K562 (cell line): Measurements from ENCODE around the gene FYTTD1. TPM values are rescaled to one million over a fixed set of nuclear protein-coding genes. Genes with fewer than 3 reads are reported as not detected.

ENCODE experiments used
- AFF4 ChIP-seq: sonication (generic); formaldehyde crosslinking; IDR thresholded peaks from 2 replicates; pipeline ENCODE4 v1.8.0; 2023; ENCODE audit warnings: mild to moderate bottlenecking, missing genetic modification reagents
- ATF4 ChIP-seq: fragments of 450-650 bp; formaldehyde crosslinking; IDR thresholded peaks from 2 replicates; pipeline ENCODE4 v1.4.0; 2022; ENCODE audit warnings: mild to moderate bottlenecking, moderate library complexity
- CLOCK ChIP-seq: fragments of 250-450 bp; sonication (Bioruptor Pico); IDR thresholded peaks from 2 replicates; pipeline ENCODE4 v1.4.0; 2020; ENCODE audit warnings: mild to moderate bottlenecking, moderate library complexity, borderline replicate concordance
- DPF2 ChIP-seq: fragments of 450-650 bp; IDR thresholded peaks from 2 replicates; pipeline ENCODE4 v1.6.1; 2016
- GTF2E2 ChIP-seq: fragments of 200-800 bp; sonication (Bioruptor generic); IDR thresholded peaks from 2 replicates; pipeline ENCODE4 v1.6.1; 2016; ENCODE audit warnings: missing genetic modification characterization, missing compliant biosample characterization
- KDM4B ChIP-seq, 2 experiments: fragments of 450-650 bp in 1 of 2; sonication (generic) in 1 of 2; IDR thresholded peaks; 2 replicates each; pipeline ENCODE4 v1.6.1; 2016 to 2017; ENCODE audit warnings: borderline replicate concordance in 2 of 2, antibody characterized with exemption in 1 of 2, low read depth in 1 of 2, mild to moderate bottlenecking in 1 of 2
- MED1 ChIP-seq: sonication (generic); formaldehyde crosslinking; IDR thresholded peaks from 2 replicates; pipeline ENCODE4 v1.8.1; 2023; ENCODE audit warnings: missing genetic modification reagents, borderline replicate concordance
- MYNN ChIP-seq, 2 experiments: sonication (generic); formaldehyde crosslinking in 1 of 2; IDR thresholded peaks; 2 replicates each; pipeline versions ENCODE4 v1.5.0 to v1.6.1; 2016 to 2020; ENCODE audit warnings: antibody characterized with exemption in 1 of 2, missing genetic modification reagents in 1 of 2
- NBN ChIP-seq: fragments of 450-650 bp; IDR thresholded peaks from 2 replicates; pipeline ENCODE4 v1.6.1; 2016; ENCODE audit warnings: low read depth, mild to moderate bottlenecking
- NFE2L1 ChIP-seq: fragments of 450-650 bp; IDR thresholded peaks from 2 replicates; pipeline ENCODE4 v1.6.1; 2016; ENCODE audit warnings: missing genetic modification characterization, low read depth, mild to moderate bottlenecking, missing compliant biosample characterization, moderate library complexity, borderline replicate concordance
- NR2C2 ChIP-seq, 2 experiments: fragments of 200-800 bp in 1 of 2; sonication (Bioruptor generic) in 1 of 2; sonication (generic) in 1 of 2; formaldehyde crosslinking in 1 of 2; IDR thresholded peaks; 2 replicates each; pipeline versions ENCODE4 v1.6.1 to v1.8.0; 2016 to 2022; ENCODE audit warnings: mild to moderate bottlenecking in 1 of 2, missing compliant biosample characterization in 1 of 2, missing genetic modification characterization in 1 of 2, missing genetic modification reagents in 1 of 2
- XRCC5 ChIP-seq: fragments of 200-400 bp; formaldehyde crosslinking; IDR thresholded peaks from 2 replicates; pipeline ENCODE4 v1.6.1; 2017; ENCODE audit warnings: low read depth, mild to moderate bottlenecking, low read length
- ZKSCAN3 ChIP-seq: fragments of 250-450 bp; sonication (Bioruptor Pico); IDR thresholded peaks from 2 replicates; pipeline ENCODE4 v1.4.0; 2020
- ZNF324 ChIP-seq: fragments of 250-450 bp; sonication (Bioruptor Pico); IDR thresholded peaks from 2 replicates; pipeline ENCODE4 v1.4.0; 2020; ENCODE audit warnings: mild to moderate bottlenecking
- ZNF354B ChIP-seq: fragments of 250-450 bp; sonication (Bioruptor Pico); IDR thresholded peaks from 2 replicates; pipeline ENCODE4 v1.4.0; 2020
- ZNF444 ChIP-seq: fragments of 250-450 bp; sonication (Bioruptor Pico); IDR thresholded peaks from 2 replicates; pipeline ENCODE4 v1.4.0; 2020; ENCODE audit warnings: mild to moderate bottlenecking, moderate library complexity
- ZNF561 ChIP-seq: fragments of 450-650 bp; formaldehyde crosslinking; conservative IDR thresholded peaks from 2 replicates; pipeline ENCODE4 v1.4.0; 2020; ENCODE audit warnings: mild to moderate bottlenecking, moderate library complexity
- ZZZ3 ChIP-seq: fragments of 450-650 bp; IDR thresholded peaks from 2 replicates; pipeline ENCODE4 v1.6.1; 2016; ENCODE audit warnings: antibody characterized with exemption, mild to moderate bottlenecking, moderate library complexity
- polyA plus RNA-seq, 8 experiments: library from polyadenylated mRNA; depleted of rRNA in 4 of 8; stranded (reverse) in 5 of 8; unstranded in 3 of 8; fragments of >200 nt; fragmentation: Nextera tagmentation in 2 of 8; fragmentation: Illumina TruSeq in 1 of 8; extraction: Ambion mirVana in 2 of 8; extraction: Trizol in 1 of 8; gene quantifications; 2 replicates each; pipeline versions ENCODE4 v1.2.1 to v1.2.3, GENCODE V29; 2011 to 2014; ENCODE audit warnings: inconsistent platforms in 1 of 8, missing spikeins in 1 of 8
- total RNA-seq, 7 experiments: library from RNA; depleted of rRNA in 6 of 7; stranded (reverse); fragments of >200 nt in 6 of 7; fragmentation: Illumina TruSeq in 2 of 7; extraction: Trizol in 2 of 7; gene quantifications; 2 replicates each; pipeline versions ENCODE4 v1.2.1 to v1.2.3, GENCODE V29; 2011 to 2021; ENCODE audit warnings: low replicate concordance in 1 of 7
- TF ChIP-seq, protein P1 (sequence below): fragments of 450-650 bp; IDR thresholded peaks from 2 replicates; pipeline ENCODE4 v1.6.1; 2016
- TF ChIP-seq, protein P2 (sequence below): sonication (generic); formaldehyde crosslinking; IDR thresholded peaks from 2 replicates; pipeline ENCODE4 v1.8.1; 2023; ENCODE audit warnings: mild to moderate bottlenecking, missing genetic modification reagents

The FYTTD1 gene
- total and polyA plus RNA-seq, 9 of the 15 experiments (the other 6 are each of a cell fraction or from before 2014, with no cell fraction given) = 35.7 to 106 (median 76.3) TPM

DNA sequence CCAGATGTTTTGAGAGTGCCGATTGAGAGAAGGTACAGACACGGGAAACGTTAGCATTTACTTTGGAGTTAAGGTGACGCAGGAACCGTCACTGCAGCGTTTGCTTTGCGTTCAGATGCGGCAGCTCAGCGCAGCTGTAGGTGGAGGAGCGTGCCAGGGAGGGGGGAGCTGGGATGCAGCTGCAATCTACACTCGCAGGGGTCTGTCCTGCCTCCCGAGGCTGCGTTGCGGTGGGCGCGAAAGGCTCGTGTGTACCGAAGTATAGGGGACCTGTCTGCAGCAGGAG, 425 bp upstream of the FYTTD1 start (continued):
- no peak for TF ChIP-seq ATF4 (CRISPR knock-in tag)
- no peak for TF ChIP-seq DPF2
- TF ChIP-seq ZNF444 (CRISPR knock-in tag) = no peak
- TF ChIP-seq, protein P1, sequence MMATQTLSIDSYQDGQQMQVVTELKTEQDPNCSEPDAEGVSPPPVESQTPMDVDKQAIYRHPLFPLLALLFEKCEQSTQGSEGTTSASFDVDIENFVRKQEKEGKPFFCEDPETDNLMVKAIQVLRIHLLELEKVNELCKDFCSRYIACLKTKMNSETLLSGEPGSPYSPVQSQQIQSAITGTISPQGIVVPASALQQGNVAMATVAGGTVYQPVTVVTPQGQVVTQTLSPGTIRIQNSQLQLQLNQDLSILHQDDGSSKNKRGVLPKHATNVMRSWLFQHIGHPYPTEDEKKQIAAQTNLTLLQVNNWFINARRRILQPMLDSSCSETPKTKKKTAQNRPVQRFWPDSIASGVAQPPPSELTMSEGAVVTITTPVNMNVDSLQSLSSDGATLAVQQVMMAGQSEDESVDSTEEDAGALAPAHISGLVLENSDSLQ = no peak
- TF ChIP-seq NFE2L1 (tag) = no peak
- no peak for TF ChIP-seq AFF4 (CRISPR knock-in tag)
- TF ChIP-seq ZKSCAN3 (CRISPR knock-in tag) = no peak
- TF ChIP-seq XRCC5 = 0 out of 2 replicates have a peak, but pooled peaks have one; percentile 40
- no peak for TF ChIP-seq ZNF324 (CRISPR knock-in tag)
- TF ChIP-seq ZNF561 (CRISPR knock-in tag) = no peak
- TF ChIP-seq GTF2E2 (tag) = no peak
- no peak for TF ChIP-seq CLOCK (CRISPR knock-in tag)
- no peak for TF ChIP-seq ZNF354B (CRISPR knock-in tag)
- TF ChIP-seq ZZZ3 = no peak
- TF ChIP-seq MYNN (IDR thresholded peaks at IDR 0.05) = no peak
- TF ChIP-seq MYNN (CRISPR knock-in tag; IDR thresholded peaks at IDR 0.05) = no peak
- TF ChIP-seq KDM4B (IDR thresholded peaks at IDR 0.05; ENCODE audit: borderline replicate concordance in 2 of 2, low read depth in 1 of 2) = 0 out of 4 replicates have a peak, but pooled peaks of 1 of the 2 experiments have one; percentile 35
- peak; percentile 47; the same call in 1 of the 2 replicates for TF ChIP-seq NR2C2 (CRISPR knock-in tag; IDR thresholded peaks at IDR 0.05)
- no peak for TF ChIP-seq NR2C2 (tag; IDR thresholded peaks at IDR 0.05)
- TF ChIP-seq, protein P2, sequence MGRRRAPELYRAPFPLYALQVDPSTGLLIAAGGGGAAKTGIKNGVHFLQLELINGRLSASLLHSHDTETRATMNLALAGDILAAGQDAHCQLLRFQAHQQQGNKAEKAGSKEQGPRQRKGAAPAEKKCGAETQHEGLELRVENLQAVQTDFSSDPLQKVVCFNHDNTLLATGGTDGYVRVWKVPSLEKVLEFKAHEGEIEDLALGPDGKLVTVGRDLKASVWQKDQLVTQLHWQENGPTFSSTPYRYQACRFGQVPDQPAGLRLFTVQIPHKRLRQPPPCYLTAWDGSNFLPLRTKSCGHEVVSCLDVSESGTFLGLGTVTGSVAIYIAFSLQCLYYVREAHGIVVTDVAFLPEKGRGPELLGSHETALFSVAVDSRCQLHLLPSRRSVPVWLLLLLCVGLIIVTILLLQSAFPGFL (CRISPR knock-in tag) = no peak
- no peak for TF ChIP-seq MED1 (CRISPR knock-in tag)
- TF ChIP-seq NBN = peak; percentile 29; the same call in 1 of the 2 replicates
